ENCODE data around the gene PDGFD.

The PDGFD gene

GRCh38 chr11:104145062-104145461 is 18.9 kb downstream of the PDGFD start:
- no peak for TF ChIP-seq CTCF (IDR thresholded peaks at IDR 0.05)

- no peak for TF ChIP-seq CTCF (IDR thresholded peaks at IDR 0.05)
Measured at GRCh38 chr11:104142698-104143097, 21.2 kb downstream of the PDGFD start.

- TF ChIP-seq CTCF (IDR thresholded peaks at IDR 0.05) = no peak
Measured at GRCh38 chr11:104136861-104137260, 27.1 kb downstream of the PDGFD start.

GRCh38 chr11:104134745-104135144 is 29.2 kb downstream of the PDGFD start:
- TF ChIP-seq CTCF (IDR thresholded peaks at IDR 0.05) = no peak

GRCh38 chr11:104130161-104130560 is 33.8 kb downstream of the PDGFD start:
- no peak for TF ChIP-seq CTCF (IDR thresholded peaks at IDR 0.05)

- TF ChIP-seq CTCF (IDR thresholded peaks at IDR 0.05) = no peak
Measured at GRCh38 chr11:104129145-104129544, 34.8 kb downstream of the PDGFD start.

GRCh38 chr11:104127828-104128227 is 36.1 kb downstream of the PDGFD start:
- no peak for TF ChIP-seq CTCF (IDR thresholded peaks at IDR 0.05)

- TF ChIP-seq CTCF (IDR thresholded peaks at IDR 0.05) = no peak
Measured at GRCh38 chr11:104126464-104126863, 37.5 kb downstream of the PDGFD start.
